Prostate gland (tissue), 2 donors: ENCODE measurements around the gene ETS2. TPM values are rescaled to one million over a fixed set of nuclear protein-coding genes. Genes with fewer than 3 reads are reported as not detected.
"Not testable (repeated sequence)": the region's sequence is repeated elsewhere in the genome, so short reads cannot be mapped to it uniquely, and the experiment has no call there.

Experiments
- DNase-seq: peaks from one replicate; pipeline ENCODE4 v3.0.0-alpha.2; 2019; ENCODE audit warnings: low spot score
- H3K27ac ChIP-seq, 2 donors: fragments of 200-600 bp; sonication (generic); 2 replicates each; pipeline ENCODE4 v1.5.1; 2017 to 2019
- H3K27me3 ChIP-seq: fragments of 200-600 bp; sonication (generic); replicated peaks from 2 replicates; pipeline ENCODE4 v1.5.1; 2019; ENCODE audit not compliant: insufficient read depth
- H3K36me3 ChIP-seq, 2 donors: fragments of 200-600 bp; sonication (generic); 1 replicate in 1 of 2; 2 replicates in 1 of 2; pipeline versions ENCODE4 v1.5.1 to v1.8.1; 2017 to 2019
- H3K4me1 ChIP-seq: fragments of 200-600 bp; sonication (generic); replicated peaks from 2 replicates; pipeline ENCODE4 v1.5.1; 2019
- H3K4me3 ChIP-seq, 2 donors: fragments of 200-600 bp; sonication (generic); 2 replicates each; pipeline ENCODE4 v1.5.1; 2017 to 2019
- H3K9me3 ChIP-seq: fragments of 200-600 bp; sonication (generic); 2 replicates; pipeline ENCODE4 v1.5.1; 2017
- POLR2A ChIP-seq: fragments of 450-650 bp; IDR thresholded peaks from one replicate; pipeline ENCODE4 v1.6.1; 2016; ENCODE audit warnings: antibody characterized with exemption, mild to moderate bottlenecking
- POLR2AphosphoS5 ChIP-seq: sonication (generic); formaldehyde crosslinking; IDR thresholded peaks from one replicate; pipeline ENCODE4 v1.6.1; 2017; ENCODE audit warnings: antibody characterized with exemption
- whole genome bisulfite sequencing: methylation state at CpG from one replicate; pipeline ENCODE4 v1.1.5; 2018; 5-methylcytosine and 5-hydroxymethylcytosine counted together
- intact Hi-C: fragments of 100-400 bp; cut with DNase I; formaldehyde crosslinking; loops from one replicate; pipeline ENCODE4 v1.14.2; 2022
- total RNA-seq, 2 donors: library from RNA; depleted of rRNA; stranded (reverse); fragments of >200 nt; gene quantifications; one replicate each; pipeline ENCODE4 v1.1.0, GENCODE V29; 2016
- TF ChIP-seq, protein P1 (sequence below), 4 experiments: fragments of 200-600 bp in 2 of 4; fragments of 450-650 bp in 2 of 4; sonication (generic) in 2 of 4; IDR thresholded peaks; 1 replicate in 3 of 4; 2 replicates in 1 of 4; pipeline ENCODE4 v1.5.1; 2016 to 2019; ENCODE audit warnings: antibody characterized with exemption in 4 of 4, mild to moderate bottlenecking in 2 of 4, moderate library complexity in 2 of 4

Gene ETS2
- total RNA-seq, 2 donors from 2014 or later = 53.3 to 80.2 TPM

DNA sequence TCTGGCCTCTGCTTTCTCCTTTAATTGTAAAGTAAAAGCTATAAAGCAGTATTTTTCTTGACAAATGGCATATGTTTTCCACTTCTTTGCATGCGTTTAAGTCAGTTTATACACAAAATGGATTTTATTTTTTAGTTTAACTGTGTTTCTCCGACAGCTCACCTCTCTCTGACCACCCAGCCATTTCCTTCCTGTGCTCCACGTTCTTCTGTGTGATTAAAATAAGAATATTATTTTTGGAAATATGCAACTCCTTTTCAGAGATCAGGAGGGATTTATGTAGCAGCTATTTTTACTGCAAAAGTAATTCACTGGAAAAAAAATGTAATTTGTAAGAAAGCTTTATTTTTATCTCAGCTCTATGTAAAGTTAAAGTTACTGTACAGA lies 18.0 kb downstream of the ETS2 start:
- no peaks in the 10 kb centered on the region for H3K4me1 ChIP-seq
- WGBS = 50% methylated on average over 3 of the region's 3 CpGs
- no peak overlapping the region for H3K4me3 ChIP-seq
- peaks cover 0 to 31% of the 10 kb centered on the region in 2 donors for H3K36me3 ChIP-seq
- TF ChIP-seq, protein P1, sequence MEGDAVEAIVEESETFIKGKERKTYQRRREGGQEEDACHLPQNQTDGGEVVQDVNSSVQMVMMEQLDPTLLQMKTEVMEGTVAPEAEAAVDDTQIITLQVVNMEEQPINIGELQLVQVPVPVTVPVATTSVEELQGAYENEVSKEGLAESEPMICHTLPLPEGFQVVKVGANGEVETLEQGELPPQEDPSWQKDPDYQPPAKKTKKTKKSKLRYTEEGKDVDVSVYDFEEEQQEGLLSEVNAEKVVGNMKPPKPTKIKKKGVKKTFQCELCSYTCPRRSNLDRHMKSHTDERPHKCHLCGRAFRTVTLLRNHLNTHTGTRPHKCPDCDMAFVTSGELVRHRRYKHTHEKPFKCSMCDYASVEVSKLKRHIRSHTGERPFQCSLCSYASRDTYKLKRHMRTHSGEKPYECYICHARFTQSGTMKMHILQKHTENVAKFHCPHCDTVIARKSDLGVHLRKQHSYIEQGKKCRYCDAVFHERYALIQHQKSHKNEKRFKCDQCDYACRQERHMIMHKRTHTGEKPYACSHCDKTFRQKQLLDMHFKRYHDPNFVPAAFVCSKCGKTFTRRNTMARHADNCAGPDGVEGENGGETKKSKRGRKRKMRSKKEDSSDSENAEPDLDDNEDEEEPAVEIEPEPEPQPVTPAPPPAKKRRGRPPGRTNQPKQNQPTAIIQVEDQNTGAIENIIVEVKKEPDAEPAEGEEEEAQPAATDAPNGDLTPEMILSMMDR (IDR thresholded peaks at IDR 0.05) = no peak
- TF ChIP-seq POLR2AphosphoS5 = no peak
- no peak for TF ChIP-seq POLR2A
- no peak for DNase-seq
- H3K27me3 ChIP-seq = no peaks in the 10 kb centered on the region
- intact Hi-C loops = no loop called here
- H3K27ac ChIP-seq = peak overlapping the region in 1 of 2 donors; percentile 48
- H3K9me3 ChIP-seq = no peaks in the 10 kb centered on the region

- TF ChIP-seq POLR2A = no peak
- TF ChIP-seq POLR2AphosphoS5 = peak; percentile 25
- TF ChIP-seq, protein P1 (IDR thresholded peaks at IDR 0.05) = no peak
- H3K9me3 ChIP-seq = no peaks in the 10 kb centered on the region
- H3K36me3 ChIP-seq = peaks cover 0 to 30% of the 10 kb centered on the region in 2 donors
- 71% methylated on average over 19 of the region's 19 CpGs for WGBS
- peak overlapping the region in 1 of 2 donors; percentile 48 for H3K27ac ChIP-seq
- H3K27me3 ChIP-seq = no peaks in the 10 kb centered on the region
- H3K4me1 ChIP-seq = no peaks in the 10 kb centered on the region
- no peak overlapping the region for H3K4me3 ChIP-seq
- DNase-seq = no peak
- intact Hi-C loops = no loop called here
Observed at GRCh38 chr21:38824124-38824822, 18.5 kb downstream of the ETS2 start.

DNA sequence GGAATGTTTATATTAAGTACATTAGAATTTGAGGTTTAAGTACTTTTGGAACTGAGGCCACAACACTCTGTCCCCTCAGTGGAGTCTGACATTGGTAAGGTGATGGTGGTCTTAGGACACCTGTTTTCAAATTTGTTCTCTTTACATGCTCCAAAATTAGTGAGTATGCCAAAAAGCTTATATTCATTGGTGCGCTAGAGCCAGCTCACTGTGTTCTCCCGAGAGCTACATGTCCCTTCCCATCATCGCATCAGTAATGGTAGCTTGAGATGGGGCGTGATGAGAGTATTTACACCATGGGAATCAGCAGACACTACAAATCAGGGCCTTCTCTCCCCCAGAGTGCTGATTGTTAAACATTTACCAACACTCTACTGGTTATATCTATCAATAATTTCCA lies 19.5 kb downstream of the ETS2 start:
- H3K9me3 ChIP-seq = no peaks in the 10 kb centered on the region
- TF ChIP-seq POLR2AphosphoS5 = no peak
- TF ChIP-seq, protein P1 (IDR thresholded peaks at IDR 0.05) = no peak
- TF ChIP-seq POLR2A = no peak
- 90% methylated on average over 4 of the region's 4 CpGs for WGBS
- H3K27ac ChIP-seq = peak overlapping the region in 1 of 2 donors; percentile 48
- intact Hi-C loops = no loop called here
- H3K4me3 ChIP-seq = no peak overlapping the region
- no peaks in the 10 kb centered on the region for H3K4me1 ChIP-seq
- H3K27me3 ChIP-seq = no peaks in the 10 kb centered on the region
- DNase-seq = no peak
- H3K36me3 ChIP-seq = peaks cover 0 to 20% of the 10 kb centered on the region in 2 donors

GRCh38 chr21:38825921-38826320 lies 20.2 kb downstream of the ETS2 start:
- WGBS = 93% methylated on average over 2 of the region's 2 CpGs
- intact Hi-C loops = no loop called here
- Histone ChIP-seq H3K27ac (no peak overlapping the region), H3K4me1 (no peaks in the 10 kb centered on the region), H3K9me3 (no peaks in the 10 kb centered on the region), H3K27me3 (no peaks in the 10 kb centered on the region), H3K36me3 (peaks cover 0 to 15% of the 10 kb centered on the region in 2 donors), H3K4me3 (no peak overlapping the region)
- no peak for TF ChIP-seq POLR2AphosphoS5
- no peak for DNase-seq

DNA sequence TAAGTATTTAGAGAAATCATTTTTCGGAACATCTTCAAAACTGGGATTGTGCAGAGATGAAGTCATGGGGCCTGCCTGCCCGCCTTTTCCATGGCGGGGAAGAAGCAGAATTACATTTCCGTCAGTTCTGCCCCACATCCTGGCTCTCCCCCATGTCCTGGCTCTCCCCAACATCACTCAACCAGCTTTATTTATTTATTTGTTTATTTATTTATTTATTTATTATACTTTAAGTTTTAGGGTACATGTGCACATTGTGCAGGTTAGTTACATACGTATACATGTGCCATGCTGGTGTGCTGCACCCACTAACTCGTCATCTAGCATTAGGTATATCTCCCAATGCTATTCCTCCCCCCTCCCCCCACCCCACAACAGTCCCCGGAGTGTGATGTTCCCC lies 22.4 kb downstream of the ETS2 start:
- H3K36me3 ChIP-seq, DNase-seq, H3K27me3 ChIP-seq, H3K9me3 ChIP-seq, H3K27ac ChIP-seq, H3K4me1 ChIP-seq, intact Hi-C loops, H3K4me3 ChIP-seq: not testable (repeated sequence)
- 96% methylated on average over 6 of the region's 7 CpGs for WGBS
